GM23338 (cell line): ENCODE measurements around the gene MOXD1. TPM values are rescaled to one million over a fixed set of nuclear protein-coding genes. Genes with fewer than 3 reads are reported as not detected.

Experiments used
- ATAC-seq: fragments of 200-7000 bp; cut with Tn5 transposase; 3 replicates; pipeline ENCODE4 v1.9.1; 2020
- DNase-seq: peaks from one replicate; pipeline ENCODE4 v3.0.0-alpha.2; 2015; ENCODE audit warnings: low spot score
- H2AFZ ChIP-seq: fragments of 200-600 bp; sonication (generic); 2 replicates; pipeline ENCODE4 v1.8.0; 2016; ENCODE audit warnings: antibody characterized with exemption, mild to moderate bottlenecking, moderate library complexity
- H3F3A ChIP-seq: fragments of 200-600 bp; sonication (generic); replicated peaks from 2 replicates; pipeline ENCODE4 v1.8.0; 2017; ENCODE audit warnings: antibody characterized with exemption, mixed run types, low read depth
- H3K27ac ChIP-seq: fragments of 200-600 bp; sonication (generic); 2 replicates; pipeline ENCODE4 v1.6.1; 2016; ENCODE audit warnings: low read depth
- H3K27me3 ChIP-seq: fragments of 200-600 bp; sonication (generic); 2 replicates; pipeline ENCODE4 v1.8.0; 2016; ENCODE audit warnings: mild to moderate bottlenecking, mixed run types, moderate library complexity; ENCODE audit not compliant: insufficient read depth
- H3K36me3 ChIP-seq: fragments of 200-600 bp; sonication (generic); 2 replicates; pipeline ENCODE4 v1.8.0; 2016; ENCODE audit warnings: mild to moderate bottlenecking; ENCODE audit not compliant: insufficient read depth
- H3K4me1 ChIP-seq: fragments of 200-600 bp; sonication (generic); 2 replicates; pipeline ENCODE4 v1.8.0; 2016; ENCODE audit warnings: mild to moderate bottlenecking, moderate library complexity; ENCODE audit not compliant: insufficient read depth
- H3K4me2 ChIP-seq: fragments of 200-600 bp; sonication (generic); 2 replicates; pipeline ENCODE4 v1.7.1; 2017; ENCODE audit warnings: mixed run types
- H3K4me3 ChIP-seq: fragments of 200-600 bp; sonication (generic); 2 replicates; pipeline ENCODE4 v1.6.1; 2016; ENCODE audit warnings: mixed run types
- H3K79me2 ChIP-seq: fragments of 200-600 bp; sonication (generic); replicated peaks from 2 replicates; pipeline ENCODE4 v1.8.0; 2017; ENCODE audit warnings: mild to moderate bottlenecking; ENCODE audit not compliant: insufficient read depth
- H3K9me2 ChIP-seq: fragments of 200-600 bp; sonication (generic); 2 replicates; pipeline ENCODE4 v1.8.0; 2017; ENCODE audit not compliant: insufficient read depth
- H4K20me1 ChIP-seq: fragments of 200-600 bp; sonication (generic); replicated peaks from 2 replicates; pipeline ENCODE4 v1.8.0; 2017; ENCODE audit warnings: mild to moderate bottlenecking; ENCODE audit not compliant: insufficient read depth
- H3K27ac Mint-ChIP-seq: 2 replicates; pipeline ENCODE4 v1.8.0; 2020; ENCODE audit warnings: inconsistent platforms, mild to moderate bottlenecking, moderate library complexity, mixed read lengths
- H3K27me3 Mint-ChIP-seq: 3 replicates; pipeline ENCODE4 v1.8.0; 2022; ENCODE audit warnings: low read depth, mild to moderate bottlenecking, moderate library complexity, mixed read lengths, inconsistent platforms; ENCODE audit not compliant: insufficient read depth, poor library complexity
- H3K36me3 Mint-ChIP-seq: 3 replicates; pipeline ENCODE4 v1.8.0; 2021; ENCODE audit warnings: low read depth, mild to moderate bottlenecking, inconsistent platforms, moderate library complexity, mixed read lengths
- H3K4me1 Mint-ChIP-seq: 3 replicates; pipeline ENCODE4 v1.8.0; 2020; ENCODE audit warnings: mild to moderate bottlenecking, inconsistent platforms, mixed read lengths
- H3K4me3 Mint-ChIP-seq: 3 replicates; pipeline ENCODE4 v1.8.0; 2021; ENCODE audit warnings: moderate library complexity, mild to moderate bottlenecking, inconsistent platforms, mixed read lengths
- H3K9me3 Mint-ChIP-seq: 3 replicates; pipeline ENCODE4 v1.8.0; 2020; ENCODE audit warnings: moderate library complexity, mild to moderate bottlenecking, inconsistent platforms, mixed read lengths
- CREB1 ChIP-seq: fragments of 250-450 bp; sonication (Bioruptor Pico); IDR thresholded peaks from 2 replicates; pipeline ENCODE4 v1.5.0; 2020; ENCODE audit warnings: low read depth, mild to moderate bottlenecking, moderate library complexity
- EZH2 ChIP-seq: fragments of 200-600 bp; sonication (generic); IDR thresholded peaks from one replicate; pipeline ENCODE4 v1.8.0; 2017; ENCODE audit warnings: antibody characterized with exemption, mild to moderate bottlenecking, low read depth; ENCODE audit not compliant: unreplicated experiment
- EZH2phosphoT487 ChIP-seq: fragments of 200-600 bp; sonication (generic); IDR thresholded peaks from one replicate; pipeline ENCODE4 v1.8.1; 2018; ENCODE audit warnings: antibody characterized with exemption; ENCODE audit not compliant: unreplicated experiment
- JUNB ChIP-seq: IDR thresholded peaks from one replicate; pipeline ENCODE4 v1.6.1; 2016; ENCODE audit warnings: antibody characterized with exemption; ENCODE audit not compliant: unreplicated experiment
- NANOG ChIP-seq: IDR thresholded peaks from 2 replicates; pipeline ENCODE4 v1.6.1; 2016; ENCODE audit warnings: antibody characterized with exemption, borderline replicate concordance
- POLR2AphosphoS5 ChIP-seq: IDR thresholded peaks from 2 replicates; pipeline ENCODE4 v1.6.1; 2016; ENCODE audit warnings: antibody characterized with exemption, low read depth
- STAT1 ChIP-seq: IDR thresholded peaks from one replicate; pipeline ENCODE4 v1.6.1; 2016; ENCODE audit warnings: antibody characterized with exemption; ENCODE audit not compliant: unreplicated experiment
- ZNF114 ChIP-seq: fragments of 250-450 bp; sonication (Bioruptor Pico); IDR thresholded peaks from 2 replicates; pipeline ENCODE4 v1.5.0; 2020; ENCODE audit warnings: mild to moderate bottlenecking, moderate library complexity
- ZNF331 ChIP-seq: fragments of 250-450 bp; sonication (Bioruptor Pico); IDR thresholded peaks from 2 replicates; pipeline ENCODE4 v1.5.0; 2020; ENCODE audit warnings: low read depth, mild to moderate bottlenecking, moderate library complexity
- polyA plus RNA-seq: library from polyadenylated mRNA; unstranded; fragments of >200 nt; fragmentation: Nextera tagmentation; extraction: Ambion mirVana; gene quantifications from 2 replicates; pipeline ENCODE4 v1.2.1, GENCODE V29; 2016
- total RNA-seq: library from RNA; depleted of rRNA; stranded (reverse); fragments of >200 nt; shearing (Covaris generic); gene quantifications from 2 replicates; pipeline ENCODE4 v1.2.3, GENCODE V29; 2014
- TF ChIP-seq, protein P1 (sequence below), 2 experiments: fragments of 200-600 bp in 1 of 2; sonication (generic) in 1 of 2; conservative IDR thresholded peaks; 2 replicates each; pipeline versions ENCODE4 v1.5.1 to v1.6.1; 2016 to 2017; ENCODE audit warnings: antibody characterized with exemption in 2 of 2, low read depth in 2 of 2, mild to moderate bottlenecking in 2 of 2, moderate library complexity in 1 of 2
- TF ChIP-seq, protein P2 (sequence below): fragments of 250-450 bp; sonication (Bioruptor Pico); IDR thresholded peaks from 2 replicates; pipeline ENCODE4 v1.5.0; 2020; ENCODE audit warnings: mild to moderate bottlenecking, moderate library complexity
- TF ChIP-seq, protein P3 (sequence below): IDR thresholded peaks from one replicate; pipeline ENCODE4 v1.6.1; 2018; ENCODE audit warnings: antibody characterized with exemption; ENCODE audit not compliant: unreplicated experiment
- TF ChIP-seq, protein P4 (sequence below): IDR thresholded peaks from 2 replicates; pipeline ENCODE4 v1.6.1; 2016; ENCODE audit warnings: antibody characterized with exemption

The MOXD1 gene
- total and polyA plus RNA-seq, 2 experiments from 2014 or later = 1.7 to 4.3 TPM

DNA sequence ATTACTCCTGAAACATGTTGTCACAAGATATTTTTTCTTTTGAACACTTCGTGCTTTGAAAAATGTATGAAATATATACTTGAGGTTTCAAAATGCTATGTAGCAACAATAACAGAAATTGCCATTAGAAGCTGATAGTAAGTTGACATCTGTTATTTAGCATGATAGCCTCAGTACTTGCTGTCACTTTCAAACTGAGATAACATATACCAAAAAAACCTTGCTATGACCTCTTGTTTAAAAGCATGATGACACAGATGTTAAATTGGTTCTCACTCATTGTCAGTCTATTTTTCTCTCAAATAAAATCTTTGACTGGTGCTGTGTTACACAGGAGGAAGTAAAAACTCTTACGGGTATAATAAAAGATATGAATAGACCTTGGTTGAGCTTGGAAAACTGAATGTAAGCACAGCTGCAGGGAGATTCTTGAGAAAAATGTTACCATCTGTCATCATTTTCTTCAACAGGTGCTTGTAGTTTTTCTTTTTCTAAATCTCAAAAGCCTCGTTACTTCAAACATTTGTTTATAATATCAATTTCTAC is 18.6 kb downstream of the MOXD1 start:
- Histone ChIP-seq H3K27me3 (no peaks in the 10 kb centered on the region), H3K9me2 (no peaks in the 10 kb centered on the region), H3K4me3 (no peak overlapping the region), H3K4me2 (no peak overlapping the region), H3K79me2 (no peaks in the 10 kb centered on the region), H3F3A (no peaks in the 10 kb centered on the region), H3K36me3 (no peaks in the 10 kb centered on the region), H3K27ac (no peak overlapping the region), H2AFZ (no peak overlapping the region), H3K4me1 (no peaks in the 10 kb centered on the region), H4K20me1 (no peaks in the 10 kb centered on the region)
- no peak for ATAC-seq
- H3K27me3 Mint-ChIP-seq = peaks cover 2% of the 10 kb centered on the region
- no peak overlapping the region for H3K4me3 Mint-ChIP-seq
- no peak overlapping the region for H3K27ac Mint-ChIP-seq
- DNase-seq = no peak
- H3K9me3 Mint-ChIP-seq = no peaks in the 10 kb centered on the region
- TF ChIP-seq ZNF114 (CRISPR knock-in tag) = no peak
- TF ChIP-seq CREB1 = no peak
- no peak for TF ChIP-seq EZH2
- TF ChIP-seq NANOG = no peak
- TF ChIP-seq ZNF331 (CRISPR knock-in tag) = no peak
- TF ChIP-seq, protein P1, sequence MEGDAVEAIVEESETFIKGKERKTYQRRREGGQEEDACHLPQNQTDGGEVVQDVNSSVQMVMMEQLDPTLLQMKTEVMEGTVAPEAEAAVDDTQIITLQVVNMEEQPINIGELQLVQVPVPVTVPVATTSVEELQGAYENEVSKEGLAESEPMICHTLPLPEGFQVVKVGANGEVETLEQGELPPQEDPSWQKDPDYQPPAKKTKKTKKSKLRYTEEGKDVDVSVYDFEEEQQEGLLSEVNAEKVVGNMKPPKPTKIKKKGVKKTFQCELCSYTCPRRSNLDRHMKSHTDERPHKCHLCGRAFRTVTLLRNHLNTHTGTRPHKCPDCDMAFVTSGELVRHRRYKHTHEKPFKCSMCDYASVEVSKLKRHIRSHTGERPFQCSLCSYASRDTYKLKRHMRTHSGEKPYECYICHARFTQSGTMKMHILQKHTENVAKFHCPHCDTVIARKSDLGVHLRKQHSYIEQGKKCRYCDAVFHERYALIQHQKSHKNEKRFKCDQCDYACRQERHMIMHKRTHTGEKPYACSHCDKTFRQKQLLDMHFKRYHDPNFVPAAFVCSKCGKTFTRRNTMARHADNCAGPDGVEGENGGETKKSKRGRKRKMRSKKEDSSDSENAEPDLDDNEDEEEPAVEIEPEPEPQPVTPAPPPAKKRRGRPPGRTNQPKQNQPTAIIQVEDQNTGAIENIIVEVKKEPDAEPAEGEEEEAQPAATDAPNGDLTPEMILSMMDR (conservative IDR thresholded peaks at IDR 0.05; ENCODE audit: low read depth in 2 of 2) = no peak
- no peak for TF ChIP-seq EZH2phosphoT487
- TF ChIP-seq, protein P2, sequence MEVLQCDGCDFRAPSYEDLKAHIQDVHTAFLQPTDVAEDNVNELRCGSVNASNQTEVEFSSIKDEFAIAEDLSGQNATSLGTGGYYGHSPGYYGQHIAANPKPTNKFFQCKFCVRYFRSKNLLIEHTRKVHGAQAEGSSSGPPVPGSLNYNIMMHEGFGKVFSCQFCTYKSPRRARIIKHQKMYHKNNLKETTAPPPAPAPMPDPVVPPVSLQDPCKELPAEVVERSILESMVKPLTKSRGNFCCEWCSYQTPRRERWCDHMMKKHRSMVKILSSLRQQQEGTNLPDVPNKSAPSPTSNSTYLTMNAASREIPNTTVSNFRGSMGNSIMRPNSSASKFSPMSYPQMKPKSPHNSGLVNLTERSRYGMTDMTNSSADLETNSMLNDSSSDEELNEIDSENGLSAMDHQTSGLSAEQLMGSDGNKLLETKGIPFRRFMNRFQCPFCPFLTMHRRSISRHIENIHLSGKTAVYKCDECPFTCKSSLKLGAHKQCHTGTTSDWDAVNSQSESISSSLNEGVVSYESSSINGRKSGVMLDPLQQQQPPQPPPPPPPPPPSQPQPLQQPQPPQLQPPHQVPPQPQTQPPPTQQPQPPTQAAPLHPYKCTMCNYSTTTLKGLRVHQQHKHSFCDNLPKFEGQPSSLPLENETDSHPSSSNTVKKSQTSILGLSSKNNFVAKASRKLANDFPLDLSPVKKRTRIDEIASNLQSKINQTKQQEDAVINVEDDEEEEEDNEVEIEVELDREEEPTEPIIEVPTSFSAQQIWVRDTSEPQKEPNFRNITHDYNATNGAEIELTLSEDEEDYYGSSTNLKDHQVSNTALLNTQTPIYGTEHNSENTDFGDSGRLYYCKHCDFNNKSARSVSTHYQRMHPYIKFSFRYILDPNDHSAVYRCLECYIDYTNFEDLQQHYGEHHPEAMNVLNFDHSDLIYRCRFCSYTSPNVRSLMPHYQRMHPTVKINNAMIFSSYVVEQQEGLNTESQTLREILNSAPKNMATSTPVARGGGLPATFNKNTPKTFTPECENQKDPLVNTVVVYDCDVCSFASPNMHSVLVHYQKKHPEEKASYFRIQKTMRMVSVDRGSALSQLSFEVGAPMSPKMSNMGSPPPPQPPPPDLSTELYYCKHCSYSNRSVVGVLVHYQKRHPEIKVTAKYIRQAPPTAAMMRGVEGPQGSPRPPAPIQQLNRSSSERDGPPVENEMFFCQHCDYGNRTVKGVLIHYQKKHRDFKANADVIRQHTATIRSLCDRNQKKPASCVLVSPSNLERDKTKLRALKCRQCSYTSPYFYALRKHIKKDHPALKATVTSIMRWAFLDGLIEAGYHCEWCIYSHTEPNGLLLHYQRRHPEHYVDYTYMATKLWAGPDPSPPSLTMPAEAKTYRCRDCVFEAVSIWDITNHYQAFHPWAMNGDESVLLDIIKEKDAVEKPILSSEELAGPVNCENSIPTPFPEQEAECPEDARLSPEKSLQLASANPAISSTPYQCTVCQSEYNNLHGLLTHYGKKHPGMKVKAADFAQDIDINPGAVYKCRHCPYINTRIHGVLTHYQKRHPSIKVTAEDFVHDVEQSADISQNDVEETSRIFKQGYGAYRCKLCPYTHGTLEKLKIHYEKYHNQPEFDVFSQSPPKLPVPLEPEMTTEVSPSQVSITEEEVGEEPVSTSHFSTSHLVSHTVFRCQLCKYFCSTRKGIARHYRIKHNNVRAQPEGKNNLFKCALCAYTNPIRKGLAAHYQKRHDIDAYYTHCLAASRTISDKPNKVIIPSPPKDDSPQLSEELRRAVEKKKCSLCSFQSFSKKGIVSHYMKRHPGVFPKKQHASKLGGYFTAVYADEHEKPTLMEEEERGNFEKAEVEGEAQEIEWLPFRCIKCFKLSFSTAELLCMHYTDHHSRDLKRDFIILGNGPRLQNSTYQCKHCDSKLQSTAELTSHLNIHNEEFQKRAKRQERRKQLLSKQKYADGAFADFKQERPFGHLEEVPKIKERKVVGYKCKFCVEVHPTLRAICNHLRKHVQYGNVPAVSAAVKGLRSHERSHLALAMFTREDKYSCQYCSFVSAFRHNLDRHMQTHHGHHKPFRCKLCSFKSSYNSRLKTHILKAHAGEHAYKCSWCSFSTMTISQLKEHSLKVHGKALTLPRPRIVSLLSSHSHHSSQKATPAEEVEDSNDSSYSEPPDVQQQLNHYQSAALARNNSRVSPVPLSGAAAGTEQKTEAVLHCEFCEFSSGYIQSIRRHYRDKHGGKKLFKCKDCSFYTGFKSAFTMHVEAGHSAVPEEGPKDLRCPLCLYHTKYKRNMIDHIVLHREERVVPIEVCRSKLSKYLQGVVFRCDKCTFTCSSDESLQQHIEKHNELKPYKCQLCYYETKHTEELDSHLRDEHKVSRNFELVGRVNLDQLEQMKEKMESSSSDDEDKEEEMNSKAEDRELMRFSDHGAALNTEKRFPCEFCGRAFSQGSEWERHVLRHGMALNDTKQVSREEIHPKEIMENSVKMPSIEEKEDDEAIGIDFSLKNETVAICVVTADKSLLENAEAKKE (CRISPR knock-in tag) = no peak
- no peak for TF ChIP-seq POLR2AphosphoS5
- TF ChIP-seq, protein P3, sequence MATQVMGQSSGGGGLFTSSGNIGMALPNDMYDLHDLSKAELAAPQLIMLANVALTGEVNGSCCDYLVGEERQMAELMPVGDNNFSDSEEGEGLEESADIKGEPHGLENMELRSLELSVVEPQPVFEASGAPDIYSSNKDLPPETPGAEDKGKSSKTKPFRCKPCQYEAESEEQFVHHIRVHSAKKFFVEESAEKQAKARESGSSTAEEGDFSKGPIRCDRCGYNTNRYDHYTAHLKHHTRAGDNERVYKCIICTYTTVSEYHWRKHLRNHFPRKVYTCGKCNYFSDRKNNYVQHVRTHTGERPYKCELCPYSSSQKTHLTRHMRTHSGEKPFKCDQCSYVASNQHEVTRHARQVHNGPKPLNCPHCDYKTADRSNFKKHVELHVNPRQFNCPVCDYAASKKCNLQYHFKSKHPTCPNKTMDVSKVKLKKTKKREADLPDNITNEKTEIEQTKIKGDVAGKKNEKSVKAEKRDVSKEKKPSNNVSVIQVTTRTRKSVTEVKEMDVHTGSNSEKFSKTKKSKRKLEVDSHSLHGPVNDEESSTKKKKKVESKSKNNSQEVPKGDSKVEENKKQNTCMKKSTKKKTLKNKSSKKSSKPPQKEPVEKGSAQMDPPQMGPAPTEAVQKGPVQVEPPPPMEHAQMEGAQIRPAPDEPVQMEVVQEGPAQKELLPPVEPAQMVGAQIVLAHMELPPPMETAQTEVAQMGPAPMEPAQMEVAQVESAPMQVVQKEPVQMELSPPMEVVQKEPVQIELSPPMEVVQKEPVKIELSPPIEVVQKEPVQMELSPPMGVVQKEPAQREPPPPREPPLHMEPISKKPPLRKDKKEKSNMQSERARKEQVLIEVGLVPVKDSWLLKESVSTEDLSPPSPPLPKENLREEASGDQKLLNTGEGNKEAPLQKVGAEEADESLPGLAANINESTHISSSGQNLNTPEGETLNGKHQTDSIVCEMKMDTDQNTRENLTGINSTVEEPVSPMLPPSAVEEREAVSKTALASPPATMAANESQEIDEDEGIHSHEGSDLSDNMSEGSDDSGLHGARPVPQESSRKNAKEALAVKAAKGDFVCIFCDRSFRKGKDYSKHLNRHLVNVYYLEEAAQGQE = no peak
- no peak for TF ChIP-seq JUNB
- no peak for TF ChIP-seq STAT1
- TF ChIP-seq, protein P4, sequence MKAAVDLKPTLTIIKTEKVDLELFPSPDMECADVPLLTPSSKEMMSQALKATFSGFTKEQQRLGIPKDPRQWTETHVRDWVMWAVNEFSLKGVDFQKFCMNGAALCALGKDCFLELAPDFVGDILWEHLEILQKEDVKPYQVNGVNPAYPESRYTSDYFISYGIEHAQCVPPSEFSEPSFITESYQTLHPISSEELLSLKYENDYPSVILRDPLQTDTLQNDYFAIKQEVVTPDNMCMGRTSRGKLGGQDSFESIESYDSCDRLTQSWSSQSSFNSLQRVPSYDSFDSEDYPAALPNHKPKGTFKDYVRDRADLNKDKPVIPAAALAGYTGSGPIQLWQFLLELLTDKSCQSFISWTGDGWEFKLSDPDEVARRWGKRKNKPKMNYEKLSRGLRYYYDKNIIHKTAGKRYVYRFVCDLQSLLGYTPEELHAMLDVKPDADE = no peak
- H3K36me3 Mint-ChIP-seq = no peaks in the 10 kb centered on the region
- no peaks in the 10 kb centered on the region for H3K4me1 Mint-ChIP-seq
